ENCODE results near the gene MYOM3.

The MYOM3 gene

GRCh38 chr1:24123611-24124010 lies 11.7 kb upstream of the MYOM3 start:
- DNase-seq (ENCODE audit: low read depth, low spot score), result no peak
- in situ Hi-C loops (cut with HindIII; ENCODE audit: low sequenced_read_pairs), result no loop called here
- no peak overlapping the region for H3K4me3 ChIP-seq (ENCODE audit: low read depth, low read length)
- TF ChIP-seq CTCF (IDR thresholded peaks at IDR 0.05; ENCODE audit: low read depth, low read length), result no peak

DNA sequence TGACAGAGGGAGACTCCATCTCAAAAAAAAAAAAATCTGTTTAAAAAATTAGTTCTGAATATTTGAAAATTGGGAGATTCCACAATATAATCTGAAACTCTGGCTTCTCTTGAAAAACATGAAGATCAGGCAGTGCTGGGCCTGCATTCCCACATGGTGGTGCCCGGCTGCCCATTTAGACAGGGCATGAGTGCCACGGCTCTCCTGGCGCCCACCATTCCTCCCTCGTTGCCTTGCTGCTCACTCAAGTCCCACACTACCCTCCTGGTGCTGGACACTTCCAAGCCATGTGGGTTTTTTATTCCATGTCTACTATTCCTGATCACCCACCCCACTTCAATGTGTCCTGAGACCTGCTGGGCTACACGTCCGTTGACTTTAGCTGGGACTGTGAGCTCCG lies 10.8 kb upstream of the MYOM3 start:
- in situ Hi-C loops (cut with HindIII; ENCODE audit: low sequenced_read_pairs), result no loop called here
- no peak for TF ChIP-seq CTCF (IDR thresholded peaks at IDR 0.05; ENCODE audit: low read depth, low read length)

GRCh38 chr1:24121406-24121805 lies 9.5 kb upstream of the MYOM3 start:
- no peak for TF ChIP-seq CTCF (IDR thresholded peaks at IDR 0.05; ENCODE audit: low read depth, low read length)
- no peak for DNase-seq (ENCODE audit: low read depth, low spot score)
- H3K4me3 ChIP-seq (ENCODE audit: low read depth, low read length), result no peak overlapping the region
- in situ Hi-C loops (cut with HindIII; ENCODE audit: low sequenced_read_pairs), result no loop called here

More for the DNA sequence above, 10.8 kb upstream of the MYOM3 start:
- DNase-seq (ENCODE audit: low read depth, low spot score), result no peak
- no peak overlapping the region for H3K4me3 ChIP-seq (ENCODE audit: low read depth, low read length)

DNA sequence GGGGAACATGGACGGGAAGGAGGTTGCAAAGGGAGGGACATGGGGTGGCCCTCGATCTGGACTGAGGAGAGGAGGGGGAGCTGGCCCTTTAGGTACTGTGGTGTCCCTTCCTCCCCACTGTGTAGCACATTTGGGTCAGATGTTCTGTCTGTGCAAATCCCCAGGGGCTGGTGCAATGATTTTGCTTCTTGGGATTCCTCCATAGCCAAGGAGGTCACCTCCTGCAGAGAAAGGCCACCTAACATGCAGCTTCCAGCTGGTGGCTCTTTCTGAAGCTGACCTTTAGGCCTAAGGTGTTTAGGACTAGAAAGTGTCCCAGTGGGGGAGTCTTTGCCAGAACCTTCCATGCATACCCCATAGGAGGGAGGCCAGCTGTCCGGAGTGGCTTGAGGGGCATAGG lies 9.0 kb upstream of the MYOM3 start:
- TF ChIP-seq CTCF (IDR thresholded peaks at IDR 0.05; ENCODE audit: low read depth, low read length), result no peak
- in situ Hi-C loops (cut with HindIII; ENCODE audit: low sequenced_read_pairs), result no loop called here
- H3K4me3 ChIP-seq (ENCODE audit: low read depth, low read length), result no peak overlapping the region
- DNase-seq (ENCODE audit: low read depth, low spot score), result no peak

- in situ Hi-C loops (cut with HindIII; ENCODE audit: low sequenced_read_pairs), result no loop called here
- DNase-seq (ENCODE audit: low read depth, low spot score), result no peak
- TF ChIP-seq CTCF (IDR thresholded peaks at IDR 0.05; ENCODE audit: low read depth, low read length), result no peak
- no peak overlapping the region for H3K4me3 ChIP-seq (ENCODE audit: low read depth, low read length)
Measured at GRCh38 chr1:24119859-24120756, 8.2 kb upstream of the MYOM3 start.

DNA sequence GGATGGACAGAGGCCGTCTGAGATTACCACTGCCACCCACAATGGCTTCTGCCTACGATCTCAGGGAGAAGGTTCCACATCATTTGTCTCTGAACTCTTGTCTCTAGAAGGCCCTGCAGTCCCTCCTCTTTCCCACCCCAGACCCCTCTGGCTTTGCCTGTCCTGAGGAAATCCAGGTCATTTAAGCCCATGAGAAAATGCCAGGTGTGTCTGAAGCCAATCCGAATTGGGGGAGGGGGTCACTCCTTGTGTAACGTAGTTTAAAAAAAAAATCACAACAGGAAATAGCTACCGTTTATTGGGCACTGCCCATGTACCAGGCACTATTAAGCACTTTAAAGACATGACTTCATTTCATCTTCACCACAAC lies 7.5 kb upstream of the MYOM3 start:
- in situ Hi-C loops (cut with HindIII; ENCODE audit: low sequenced_read_pairs), result no loop called here
- no peak for TF ChIP-seq CTCF (IDR thresholded peaks at IDR 0.05; ENCODE audit: low read depth, low read length)
- no peak for DNase-seq (ENCODE audit: low read depth, low spot score)
- H3K4me3 ChIP-seq (ENCODE audit: low read depth, low read length), result no peak overlapping the region
